HG02759 (cell line): ENCODE measurements around the gene SERAC1.
"Not testable (repeated sequence)": the region's sequence is repeated elsewhere in the genome, so short reads cannot be mapped to it uniquely, and the experiment has no call there.

Experiments used
- ATAC-seq: cut with Tn5 transposase; IDR thresholded peaks from one replicate; pipeline ENCODE4 v1.9.1; 2021; ENCODE audit warnings: mild to moderate bottlenecking, moderate library complexity; ENCODE audit not compliant: unreplicated experiment

SERAC1 gene

GRCh38 chr6:158175111-158175510 is 7.0 kb upstream of the SERAC1 start:
- ATAC-seq: no peak

- no peak for ATAC-seq
These were observed 6.5 kb upstream of the SERAC1 start for GRCh38 chr6:158174514-158174913.

GRCh38 chr6:158174024-158174423 is 6.0 kb upstream of the SERAC1 start:
- ATAC-seq: no peak

- no peak for ATAC-seq
These were observed 3.9 kb upstream of the SERAC1 start for GRCh38 chr6:158172001-158172400.

GRCh38 chr6:158170656-158171081 is 2.6 kb upstream of the SERAC1 start:
- ATAC-seq: no peak

GRCh38 chr6:158169634-158170033 is 1.6 kb upstream of the SERAC1 start:
- not testable (repeated sequence) for ATAC-seq

- ATAC-seq: no peak
These were observed 2.1 kb downstream of the SERAC1 start for GRCh38 chr6:158165919-158166416.

- ATAC-seq: no peak
These were observed 3.4 kb downstream of the SERAC1 start for GRCh38 chr6:158164579-158165170.

- no peak for ATAC-seq
These were observed 6.4 kb downstream of the SERAC1 start for GRCh38 chr6:158161566-158162254.

- no peak for ATAC-seq
These were observed 7.0 kb downstream of the SERAC1 start for GRCh38 chr6:158160932-158161539.

- ATAC-seq: no peak
These were observed 9.3 kb downstream of the SERAC1 start for GRCh38 chr6:158158748-158159147.

GRCh38 chr6:158158123-158158522 is 9.9 kb downstream of the SERAC1 start:
- no peak for ATAC-seq

GRCh38 chr6:158157064-158157764 is 10.8 kb downstream of the SERAC1 start:
- no peak for ATAC-seq

- ATAC-seq: no peak
These were observed 13.2 kb downstream of the SERAC1 start for GRCh38 chr6:158154816-158155215.

- no peak for ATAC-seq
These were observed 14.5 kb downstream of the SERAC1 start for GRCh38 chr6:158153576-158153975.

- ATAC-seq: no peak
These were observed 15.4 kb downstream of the SERAC1 start for GRCh38 chr6:158152659-158153058.

GRCh38 chr6:158152025-158152424 is 16.0 kb downstream of the SERAC1 start:
- ATAC-seq: not testable (repeated sequence)

- no peak for ATAC-seq
These were observed 17.4 kb downstream of the SERAC1 start for GRCh38 chr6:158150701-158151100.

GRCh38 chr6:158149641-158150040 is 18.4 kb downstream of the SERAC1 start:
- ATAC-seq: no peak

GRCh38 chr6:158143700-158144099 is 24.4 kb downstream of the SERAC1 start:
- no peak for ATAC-seq

- ATAC-seq: no peak
These were observed 25.3 kb downstream of the SERAC1 start for GRCh38 chr6:158142789-158143188.
